Measurements from ENCODE around the gene TCF7L2.

The TCF7L2 gene

GRCh38 chr10:113027230-113027573, 77.2 kb downstream of the TCF7L2 start:
- DNase-seq: no peak

- no peak for DNase-seq
Measured at GRCh38 chr10:113027574-113028455, 77.8 kb downstream of the TCF7L2 start.

GRCh38 chr10:113028456-113029440, 78.7 kb downstream of the TCF7L2 start:
- no peak for DNase-seq

GRCh38 chr10:113030453-113030852, 80.4 kb downstream of the TCF7L2 start:
- DNase-seq: no peak

- DNase-seq: no peak
Measured at GRCh38 chr10:113031147-113031546, 81.1 kb downstream of the TCF7L2 start.

GRCh38 chr10:113033991-113034390, 83.9 kb downstream of the TCF7L2 start:
- no peak for DNase-seq

- DNase-seq: no peak
Measured at GRCh38 chr10:113035732-113036312, 85.8 kb downstream of the TCF7L2 start.

- DNase-seq: no peak
Measured at GRCh38 chr10:113036619-113037018, 86.6 kb downstream of the TCF7L2 start.

GRCh38 chr10:113037218-113037617, 87.2 kb downstream of the TCF7L2 start:
- DNase-seq: no peak

GRCh38 chr10:113038183-113038582, 88.1 kb downstream of the TCF7L2 start:
- no peak for DNase-seq

- DNase-seq: no peak
Measured at GRCh38 chr10:113038985-113039384, 88.9 kb downstream of the TCF7L2 start.

GRCh38 chr10:113041324-113041723, 91.3 kb downstream of the TCF7L2 start:
- no peak for DNase-seq

- DNase-seq: no peak
Measured at GRCh38 chr10:113041841-113042750, 92.0 kb downstream of the TCF7L2 start.

- no peak for DNase-seq
Measured at GRCh38 chr10:113042868-113043267, 92.8 kb downstream of the TCF7L2 start.

GRCh38 chr10:113044016-113044755, 94.1 kb downstream of the TCF7L2 start:
- no peak for DNase-seq

- DNase-seq: no peak
Measured at GRCh38 chr10:113045147-113046055, 95.4 kb downstream of the TCF7L2 start.

GRCh38 chr10:113047151-113047550, 97.1 kb downstream of the TCF7L2 start:
- DNase-seq: no peak

- no peak for DNase-seq
Measured at GRCh38 chr10:113047605-113047962, 97.5 kb downstream of the TCF7L2 start.

- DNase-seq: no peak
Measured at GRCh38 chr10:113047963-113048781, 98.1 kb downstream of the TCF7L2 start.

- no peak for DNase-seq
Measured at GRCh38 chr10:113049881-113050280, 99.8 kb downstream of the TCF7L2 start.

Measured in SHP77 treated with DMSO at 0.1 percent for 48 hours (cell line).